Transverse colon (tissue), 4 donors: ENCODE data around the gene USPL1. TPM values are rescaled to one million over a fixed set of nuclear protein-coding genes. Genes with fewer than 3 reads are reported as not detected.

Experiments used
- DNase-seq: peaks from one replicate; pipeline ENCODE4 v3.0.0-alpha.2; 2019
- H3K27ac ChIP-seq, 4 donors: fragments of 200-600 bp; sonication (generic); 2 replicates each; pipeline ENCODE4 v1.5.1; 2016 to 2018; ENCODE audit warnings: inconsistent platforms in 4 of 4
- H3K27me3 ChIP-seq: fragments of 200-600 bp; sonication (generic); 2 replicates; pipeline ENCODE4 v1.5.1; 2017; ENCODE audit warnings: inconsistent platforms
- H3K36me3 ChIP-seq, 4 donors: fragments of 200-600 bp; sonication (generic); 2 replicates each; pipeline ENCODE4 v1.5.1; 2017 to 2019; ENCODE audit warnings: inconsistent platforms in 4 of 4
- H3K4me1 ChIP-seq, 4 donors: fragments of 200-600 bp; sonication (generic); 2 replicates each; pipeline ENCODE4 v1.5.1; 2017 to 2020; ENCODE audit warnings: inconsistent platforms in 4 of 4
- H3K4me3 ChIP-seq, 4 donors: fragments of 200-600 bp; sonication (generic); 1 replicate in 1 of 4; 2 replicates in 3 of 4; pipeline versions ENCODE4 v1.5.1 to v1.6.1; 2017 to 2019; ENCODE audit warnings: inconsistent platforms in 4 of 4
- H3K9me3 ChIP-seq, 2 donors: fragments of 200-600 bp; sonication (generic); 2 replicates each; pipeline ENCODE4 v1.5.1; 2017 to 2019; ENCODE audit warnings: inconsistent platforms in 2 of 2
- CTCF ChIP-seq, 5 experiments: fragments of 200-600 bp in 3 of 5; fragments of 450-650 bp in 2 of 5; sonication (generic) in 3 of 5; IDR thresholded peaks; 1 replicate in 2 of 5; 2 replicates in 3 of 5; pipeline ENCODE4 v1.5.1; 2016 to 2017; ENCODE audit warnings: antibody characterized with exemption in 5 of 5, inconsistent platforms in 3 of 5, mild to moderate bottlenecking in 2 of 5, moderate library complexity in 1 of 5
- EP300 ChIP-seq: sonication (generic); formaldehyde crosslinking; IDR thresholded peaks from one replicate; pipeline ENCODE4 v1.6.1; 2017; ENCODE audit warnings: antibody characterized with exemption, low read depth
- POLR2A ChIP-seq: fragments of 450-650 bp; IDR thresholded peaks from one replicate; pipeline ENCODE4 v1.6.1; 2016; ENCODE audit warnings: antibody characterized with exemption, mild to moderate bottlenecking, moderate library complexity
- POLR2AphosphoS5 ChIP-seq, 3 donors: sonication (generic); formaldehyde crosslinking; IDR thresholded peaks; one replicate each; pipeline ENCODE4 v1.6.1; 2016; ENCODE audit warnings: antibody characterized with exemption in 3 of 3
- WGBS, 2 donors: methylation state at CpG; one replicate each; pipeline ENCODE4 v1.1.5; 2018; ENCODE audit warnings: low coverage in 1 of 2; 5-methylcytosine and 5-hydroxymethylcytosine counted together
- in situ Hi-C, 4 donors: fragments of 200-750 bp; cut with MboI; loops; one replicate each; pipeline versions ENCODE4 v1.15.0 to v1.15.1; 2017; ENCODE audit warnings: low sequenced_read_pairs in 3 of 4, low pct_ligation_motif_present in 1 of 4, low pct_unique_long_range_greater_than_20kb in 1 of 4
- intact Hi-C: fragments of 100-400 bp; cut with DNase I; formaldehyde crosslinking; loops from one replicate; pipeline ENCODE4 v1.15.1; 2023; ENCODE audit warnings: low total_unique reads
- total RNA-seq, 4 donors: library from RNA; depleted of rRNA; stranded (reverse); fragments of >200 nt; gene quantifications; one replicate each; pipeline ENCODE4 v1.1.0, GENCODE V29; 2016

The USPL1 gene
- total RNA-seq, 4 donors from 2014 or later: 8.6 to 27.3 (median 16.9) TPM

- DNase-seq: no peak
- in situ Hi-C loops: loop anchor here in 2 of 4 donors (5.0 to 10.0 kb wide), 2 partner anchors 118 to 121 kb away; no protein-coding TSS in a partner anchor
These were observed 59.0 kb downstream of the USPL1 start for GRCh38 chr13:30676672-30677071.

DNA sequence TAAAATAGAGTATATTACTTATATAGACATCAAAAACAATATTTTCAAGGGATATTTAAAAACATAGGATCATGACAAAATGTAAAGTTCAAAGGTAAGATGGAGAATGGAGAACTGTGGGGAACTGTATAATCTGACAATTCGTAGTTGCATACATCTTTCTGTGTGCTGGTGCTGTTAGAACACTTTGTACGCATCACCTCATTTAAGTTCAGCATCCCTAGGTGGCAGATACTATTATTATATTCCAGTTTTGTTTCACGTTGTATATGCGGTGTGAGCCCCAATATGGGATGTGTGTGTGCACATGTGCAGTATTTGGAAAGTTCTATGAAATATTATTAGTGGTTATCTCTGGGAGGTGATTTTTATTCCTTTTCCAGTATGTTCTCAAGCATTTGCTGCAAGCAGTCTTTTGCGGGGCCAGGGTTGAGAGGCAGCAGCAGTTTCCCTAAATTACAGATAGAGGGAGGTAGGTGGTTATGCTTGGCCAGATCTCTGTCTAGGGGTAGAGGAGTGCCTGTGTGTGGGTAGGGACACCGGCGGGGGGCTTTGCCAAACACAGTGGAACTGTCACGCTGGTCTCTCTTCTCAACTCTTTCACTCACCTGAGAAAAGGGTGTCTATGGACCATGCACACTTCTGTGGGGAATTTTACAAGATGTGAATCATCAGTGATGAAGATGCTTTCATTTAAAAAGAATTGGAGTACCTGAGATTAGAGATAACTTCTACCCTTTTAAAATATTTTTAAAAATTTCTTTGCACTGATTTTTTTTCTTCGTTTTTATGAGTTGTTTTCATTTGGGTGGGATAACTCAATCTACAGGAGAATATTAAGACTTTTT, 62.0 kb downstream of the USPL1 start:
- DNase-seq: no peak
- Histone ChIP-seq H3K4me1 (peaks cover 0 to 9% (median 3%) of the 10 kb centered on the region in 4 donors), H3K4me3 (no peak overlapping the region), H3K36me3 (no peaks in the 10 kb centered on the region), H3K27ac (no peak overlapping the region), H3K9me3 (no peaks in the 10 kb centered on the region), H3K27me3 (no peaks in the 10 kb centered on the region)
- WGBS, 2 donors: 48 to 58% methylated on average over 5 to 9 of the region's 9 CpGs
- no peak for TF ChIP-seq POLR2AphosphoS5 (IDR thresholded peaks at IDR 0.05)
- peak; percentile 32 to 44 (median 40) for TF ChIP-seq CTCF (IDR thresholded peaks at IDR 0.05)
- intact Hi-C loops (loop anchor here (10.0 kb wide), 2 partner anchors 65 to 115 kb away; partner anchors contain the start of gene USPL1), in situ Hi-C loops (loop anchor here (5.0 to 10.0 kb wide), 2 partner anchors 115 to 118 kb away; no protein-coding TSS in a partner anchor)

More at GRCh38 chr13:30676672-30677071, 59.0 kb downstream of the USPL1 start:
- WGBS, 2 donors: 65 to 78% methylated on average over 3 of the region's 3 CpGs
- H3K27ac ChIP-seq: no peak overlapping the region
- no peaks in the 10 kb centered on the region for H3K36me3 ChIP-seq
- peaks cover 0 to 9% (median 4%) of the 10 kb centered on the region in 4 donors for H3K4me1 ChIP-seq
- peak in 3 of 5 experiments; percentile 6 to 34 (median 16) for TF ChIP-seq CTCF (IDR thresholded peaks at IDR 0.05)
- no peak for TF ChIP-seq EP300
- TF ChIP-seq POLR2A: no peak
- TF ChIP-seq POLR2AphosphoS5 (IDR thresholded peaks at IDR 0.05): no peak
- H3K4me3 ChIP-seq: no peak overlapping the region
- intact Hi-C loops: loop anchor here (10.0 kb wide), 1 partner anchor 118 kb away; no protein-coding TSS in a partner anchor
- H3K9me3 ChIP-seq: no peaks in the 10 kb centered on the region
- no peaks in the 10 kb centered on the region for H3K27me3 ChIP-seq

DNA sequence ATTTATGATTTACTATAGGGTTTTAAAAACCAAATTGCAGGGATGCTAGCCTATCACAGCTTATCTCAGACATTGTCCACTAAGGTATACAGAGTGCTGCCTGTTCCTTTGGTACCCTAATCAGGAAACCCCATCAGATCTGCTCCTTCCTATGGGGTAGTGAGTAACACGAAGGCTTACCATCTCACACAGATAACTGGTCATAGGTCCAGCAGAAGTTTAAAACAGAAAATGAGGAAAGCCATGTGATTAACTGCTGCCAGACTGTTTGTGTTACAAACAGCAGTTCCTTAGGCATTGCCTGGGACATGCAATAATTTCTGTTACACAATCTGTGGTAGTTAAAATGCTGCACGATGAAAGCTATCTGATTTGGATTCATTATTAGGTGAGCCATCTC, 64.1 kb downstream of the USPL1 start:
- intact Hi-C loops: loop anchor here (10.0 kb wide), 1 partner anchor 67 kb away; the partner anchor contains the start of gene USPL1
- no peak for DNase-seq
- Histone ChIP-seq H3K27me3 (no peaks in the 10 kb centered on the region), H3K9me3 (no peaks in the 10 kb centered on the region), H3K4me1 (peaks cover 0 to 22% (median 9%) of the 10 kb centered on the region in 4 donors), H3K27ac (peak overlapping the region; percentile 2 to 50 (median 30)), H3K4me3 (no peak overlapping the region), H3K36me3 (no peaks in the 10 kb centered on the region)
- WGBS, 2 donors: 49% methylated on average over 2 of the region's 2 CpGs; no CpG with 5 or more reads in 1 of the 2 donors
- TF ChIP-seq POLR2AphosphoS5 (IDR thresholded peaks at IDR 0.05) (peak in 2 of 3 donors; percentile 32 to 43), CTCF (IDR thresholded peaks at IDR 0.05) (no peak), EP300 (no peak), POLR2A (no peak)
- in situ Hi-C loops: loop anchor here in 2 of 4 donors (5.0 to 10.0 kb wide), 2 partner anchors 113 to 115 kb away; no protein-coding TSS in a partner anchor

DNA sequence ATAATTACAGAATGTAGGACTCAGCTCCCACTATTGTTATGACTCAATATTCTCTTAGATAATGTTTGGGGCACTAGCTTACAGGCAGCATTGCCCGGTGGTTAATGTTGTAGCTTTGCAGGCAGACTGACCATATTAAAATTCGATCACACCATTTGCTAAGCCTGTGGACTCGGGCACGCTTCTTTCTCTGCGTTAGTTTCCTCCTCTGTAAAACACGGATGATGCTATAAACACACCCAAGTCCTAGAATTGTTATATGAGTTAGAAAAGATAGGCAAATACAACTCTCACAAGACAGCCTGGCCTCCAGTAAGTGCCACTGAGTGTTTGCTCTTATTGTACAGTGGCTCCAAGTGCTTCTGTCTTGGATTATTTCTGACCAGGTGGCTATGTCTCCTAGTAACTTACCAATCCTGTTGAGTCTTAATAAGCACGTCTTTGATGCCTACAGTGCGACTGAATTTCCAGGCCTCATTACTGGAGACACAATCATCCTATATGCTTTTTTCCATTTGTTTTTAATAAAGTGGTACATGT, 67.7 kb downstream of the USPL1 start:
- Histone ChIP-seq H3K27me3 (no peaks in the 10 kb centered on the region), H3K36me3 (no peaks in the 10 kb centered on the region), H3K4me1 (peaks cover 3 to 26% (median 15%) of the 10 kb centered on the region in 4 donors), H3K27ac (peak overlapping the region; percentile 40 to 78 (median 76)), H3K4me3 (no peak overlapping the region), H3K9me3 (no peaks in the 10 kb centered on the region)
- in situ Hi-C loops (loop anchor here in 1 of 4 donors (10.0 kb wide), 1 partner anchor 109 kb away; no protein-coding TSS in a partner anchor), intact Hi-C loops (loop anchor here (10.0 kb wide), 1 partner anchor 71 kb away; the partner anchor contains the start of gene USPL1)
- no peak for TF ChIP-seq CTCF (IDR thresholded peaks at IDR 0.05)
- TF ChIP-seq POLR2A: no peak
- TF ChIP-seq EP300: no peak
- TF ChIP-seq POLR2AphosphoS5 (IDR thresholded peaks at IDR 0.05): peak in 1 of 3 donors; percentile 19
- peak; percentile 38 for DNase-seq
- WGBS, 2 donors: 55 to 80% methylated on average over 5 to 8 of the region's 8 CpGs
